Liver (tissue), 9 donors: Measurements from ENCODE around the gene SEMA7A. TPM values are rescaled to one million over a fixed set of nuclear protein-coding genes. Genes with fewer than 3 reads are reported as not detected.

ENCODE experiments used
- DNase-seq: peaks from one replicate; pipeline ENCODE4 v3.0.0-alpha.2; 2017; ENCODE audit warnings: low spot score
- H3K27ac ChIP-seq, 2 donors: one replicate each; pipeline ENCODE4 v1.7.0; 2013; ENCODE audit warnings: inconsistent platforms in 2 of 2, low read length in 2 of 2, control low read depth in 1 of 2, low read depth in 1 of 2, mild to moderate bottlenecking in 1 of 2
- H3K27me3 ChIP-seq, 4 donors: one replicate each; pipeline versions ENCODE4 v1.6.1 to v1.7.0; 2013; ENCODE audit warnings: low read length in 3 of 4, inconsistent platforms in 1 of 4, mild to moderate bottlenecking in 1 of 4, moderate library complexity in 1 of 4; ENCODE audit not compliant: control insufficient read depth in 4 of 4, insufficient read depth in 4 of 4
- H3K36me3 ChIP-seq, 4 donors: one replicate each; pipeline versions ENCODE4 v1.6.1 to v1.7.0; 2013; ENCODE audit warnings: low read length in 3 of 4, mild to moderate bottlenecking in 3 of 4, low read depth in 1 of 4, moderate library complexity in 1 of 4; ENCODE audit not compliant: control insufficient read depth in 4 of 4, insufficient read depth in 3 of 4
- H3K4me1 ChIP-seq, 4 donors: one replicate each; pipeline versions ENCODE4 v1.6.1 to v1.7.0; 2013; ENCODE audit warnings: low read length in 3 of 4, mild to moderate bottlenecking in 3 of 4, moderate library complexity in 1 of 4; ENCODE audit not compliant: control insufficient read depth in 4 of 4, insufficient read depth in 4 of 4
- H3K4me3 ChIP-seq, 3 donors: one replicate each; pipeline versions ENCODE4 v1.6.1 to v1.7.0; 2013; ENCODE audit warnings: low read length in 3 of 3, control low read depth in 1 of 3, low read depth in 1 of 3, mild to moderate bottlenecking in 1 of 3
- H3K9ac ChIP-seq, 2 donors: one replicate each; pipeline ENCODE4 v1.7.0; 2013; ENCODE audit warnings: low read length in 2 of 2, mild to moderate bottlenecking in 2 of 2, moderate library complexity in 2 of 2, control low read depth in 1 of 2, low read depth in 1 of 2
- H3K9me3 ChIP-seq, 4 donors: one replicate each; pipeline versions ENCODE4 v1.6.1 to v1.7.0; 2013; ENCODE audit warnings: low read length in 3 of 4; ENCODE audit not compliant: control insufficient read depth in 4 of 4
- ATF3 ChIP-seq: IDR thresholded peaks from 2 replicates; pipeline ENCODE4 v1.6.1; 2016; ENCODE audit warnings: antibody characterized with exemption
- CTCF ChIP-seq: fragments of 150-350 bp; IDR thresholded peaks from 2 replicates; pipeline ENCODE4 v1.5.1; 2017; ENCODE audit warnings: improper control_type of control experiment, low read depth, low read length; ENCODE audit not compliant: missing input control
- EGR1 ChIP-seq, 2 donors: IDR thresholded peaks; 2 replicates each; pipeline ENCODE4 v1.6.1; 2016 to 2018; ENCODE audit warnings: antibody characterized with exemption in 2 of 2, low read depth in 2 of 2
- FOXA1 ChIP-seq: IDR thresholded peaks from 2 replicates; pipeline ENCODE4 v1.6.1; 2016; ENCODE audit warnings: antibody characterized with exemption
- FOXA2 ChIP-seq: IDR thresholded peaks from 2 replicates; pipeline ENCODE4 v1.6.1; 2016; ENCODE audit warnings: antibody characterized with exemption
- GABPA ChIP-seq, 2 donors: IDR thresholded peaks in 1 of 2; conservative IDR thresholded peaks in 1 of 2; 2 replicates each; pipeline ENCODE4 v1.6.1; 2016; ENCODE audit warnings: antibody characterized with exemption in 2 of 2, mild to moderate bottlenecking in 1 of 2, moderate library complexity in 1 of 2
- HNF4G ChIP-seq: IDR thresholded peaks from 2 replicates; pipeline ENCODE4 v1.6.1; 2016; ENCODE audit warnings: antibody characterized with exemption
- JUND ChIP-seq, 2 donors: IDR thresholded peaks; 2 replicates each; pipeline ENCODE4 v1.6.1; 2016; ENCODE audit warnings: antibody characterized with exemption in 2 of 2
- NR2F2 ChIP-seq: IDR thresholded peaks from 2 replicates; pipeline ENCODE4 v1.6.1; 2016; ENCODE audit warnings: antibody characterized with exemption
- RAD21 ChIP-seq, 2 donors: IDR thresholded peaks; 2 replicates each; pipeline ENCODE4 v1.6.1; 2016; ENCODE audit warnings: antibody characterized with exemption in 2 of 2, mild to moderate bottlenecking in 2 of 2
- REST ChIP-seq: IDR thresholded peaks from 2 replicates; pipeline ENCODE4 v1.6.1; 2016; ENCODE audit warnings: antibody characterized with exemption, mild to moderate bottlenecking
- RXRA ChIP-seq, 2 donors: IDR thresholded peaks; 2 replicates each; pipeline ENCODE4 v1.6.1; 2017 to 2018; ENCODE audit warnings: antibody characterized with exemption in 2 of 2, mild to moderate bottlenecking in 1 of 2
- SP1 ChIP-seq: IDR thresholded peaks from 2 replicates; pipeline ENCODE4 v1.6.1; 2018; ENCODE audit warnings: antibody characterized with exemption, mild to moderate bottlenecking
- TAF1 ChIP-seq: conservative IDR thresholded peaks from 2 replicates; pipeline ENCODE4 v1.6.1; 2016; ENCODE audit warnings: antibody characterized with exemption, mild to moderate bottlenecking
- YY1 ChIP-seq: IDR thresholded peaks from 2 replicates; pipeline ENCODE4 v1.6.1; 2016; ENCODE audit warnings: antibody characterized with exemption, mild to moderate bottlenecking
- ZBTB33 ChIP-seq: IDR thresholded peaks from 2 replicates; pipeline ENCODE4 v1.6.1; 2016; ENCODE audit warnings: antibody characterized with exemption
- WGBS: extraction: QIAGEN DNeasy Blood & Tissue Kit; methylation state at CpG from one replicate; pipeline ENCODE4 v1.1.7; 2013; 5-methylcytosine and 5-hydroxymethylcytosine counted together
- polyA plus RNA-seq, 2 donors: library from polyadenylated mRNA; stranded (reverse) in 1 of 2; unstranded in 1 of 2; fragments of 200-250 nt in 1 of 2; fragments of >200 nt in 1 of 2; fragmentation: Nextera tagmentation in 1 of 2; extraction: Ambion mirVana in 1 of 2; gene quantifications; one replicate each; pipeline versions ENCODE4 v1.2.1 to v1.2.3, GENCODE V29; 2013 to 2015
- total RNA-seq, 2 donors: library from RNA; depleted of rRNA; stranded (reverse); fragments of >200 nt; gene quantifications; one replicate each; pipeline ENCODE4 v1.2.3, GENCODE V29; 2014
- donor health status: healthy.
- donor health status: healthy.
- donor health status: healthy.
- donor health status: healthy.
- donor health status: healthy.

Gene SEMA7A
- total and polyA plus RNA-seq, 4 donors, result 0.14 to 18.1 (median 1.4) TPM

GRCh38 chr15:74376226-74376625 is 57.5 kb downstream of the SEMA7A start:
- no peak overlapping the region for H3K27ac ChIP-seq
- no peak overlapping the region for H3K9ac ChIP-seq
- H3K4me1 ChIP-seq, result peaks cover 0 to 18% (median 11%) of the 10 kb centered on the region in 4 donors
- 94% methylated on average over 1 of the region's 1 CpG for WGBS
- H3K9me3 ChIP-seq, result no peaks in the 10 kb centered on the region
- TF ChIP-seq FOXA1, result no peak
- TF ChIP-seq JUND (IDR thresholded peaks at IDR 0.05), result no peak
- TF ChIP-seq HNF4G, result no peak
- no peak for TF ChIP-seq NR2F2
- TF ChIP-seq GABPA (IDR thresholded peaks at IDR 0.05 in 1 of 2, conservative IDR thresholded peaks at IDR 0.05 in 1 of 2), result no peak
- TF ChIP-seq EGR1 (IDR thresholded peaks at IDR 0.05; ENCODE audit: low read depth in 2 of 2), result no peak
- no peak for TF ChIP-seq TAF1
- TF ChIP-seq REST, result no peak
- TF ChIP-seq ATF3, result no peak
- TF ChIP-seq FOXA2, result no peak
- no peak for TF ChIP-seq SP1
- TF ChIP-seq YY1, result no peak
- no peak for TF ChIP-seq RXRA (IDR thresholded peaks at IDR 0.05)
- no peak for TF ChIP-seq ZBTB33
- no peak for TF ChIP-seq RAD21 (IDR thresholded peaks at IDR 0.05)
- H3K27me3 ChIP-seq, result no peaks in the 10 kb centered on the region
- no peak overlapping the region for H3K4me3 ChIP-seq
- no peaks in the 10 kb centered on the region for H3K36me3 ChIP-seq
- DNase-seq, result no peak

GRCh38 chr15:74375303-74375693 is 58.5 kb downstream of the SEMA7A start:
- no peaks in the 10 kb centered on the region for H3K27me3 ChIP-seq
- no peaks in the 10 kb centered on the region for H3K36me3 ChIP-seq
- WGBS, result 14% methylated on average over 9 of the region's 9 CpGs
- peaks cover 0 to 18% (median 11%) of the 10 kb centered on the region in 4 donors for H3K4me1 ChIP-seq
- no peak overlapping the region for H3K4me3 ChIP-seq
- H3K9ac ChIP-seq, result no peak overlapping the region
- no peak for TF ChIP-seq RXRA (IDR thresholded peaks at IDR 0.05)
- TF ChIP-seq CTCF, result peak; percentile 81
- TF ChIP-seq RAD21 (IDR thresholded peaks at IDR 0.05), result peak; percentile 69 to 78
- H3K9me3 ChIP-seq, result no peaks in the 10 kb centered on the region
- peak; percentile 83 for DNase-seq
- no peak overlapping the region for H3K27ac ChIP-seq
